ENCODE data around the gene NLRX1.
"Not testable (repeated sequence)": the region's sequence is repeated elsewhere in the genome, so short reads cannot be mapped to it uniquely, and the experiment has no call there.

DNA sequence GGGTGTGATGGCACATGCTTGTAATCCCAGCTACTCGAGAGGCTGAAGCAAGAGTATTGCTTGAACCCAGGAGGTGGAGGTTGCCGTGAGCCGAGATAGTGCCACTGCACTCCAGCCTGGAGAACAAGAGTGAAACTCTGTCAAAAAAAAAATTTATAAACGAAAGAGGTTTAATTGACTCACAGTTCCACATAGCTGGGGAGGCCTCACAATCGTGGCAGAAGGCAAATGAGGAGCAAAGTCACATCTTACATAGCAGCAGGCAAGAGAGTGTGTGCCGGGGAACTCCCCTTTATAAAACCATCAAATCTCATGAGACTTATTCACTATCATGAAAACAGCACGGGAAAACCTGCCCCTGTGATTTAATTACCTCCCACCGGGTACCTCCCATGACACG is 15.9 kb downstream of the NLRX1 start:
- TF ChIP-seq, protein P1, sequence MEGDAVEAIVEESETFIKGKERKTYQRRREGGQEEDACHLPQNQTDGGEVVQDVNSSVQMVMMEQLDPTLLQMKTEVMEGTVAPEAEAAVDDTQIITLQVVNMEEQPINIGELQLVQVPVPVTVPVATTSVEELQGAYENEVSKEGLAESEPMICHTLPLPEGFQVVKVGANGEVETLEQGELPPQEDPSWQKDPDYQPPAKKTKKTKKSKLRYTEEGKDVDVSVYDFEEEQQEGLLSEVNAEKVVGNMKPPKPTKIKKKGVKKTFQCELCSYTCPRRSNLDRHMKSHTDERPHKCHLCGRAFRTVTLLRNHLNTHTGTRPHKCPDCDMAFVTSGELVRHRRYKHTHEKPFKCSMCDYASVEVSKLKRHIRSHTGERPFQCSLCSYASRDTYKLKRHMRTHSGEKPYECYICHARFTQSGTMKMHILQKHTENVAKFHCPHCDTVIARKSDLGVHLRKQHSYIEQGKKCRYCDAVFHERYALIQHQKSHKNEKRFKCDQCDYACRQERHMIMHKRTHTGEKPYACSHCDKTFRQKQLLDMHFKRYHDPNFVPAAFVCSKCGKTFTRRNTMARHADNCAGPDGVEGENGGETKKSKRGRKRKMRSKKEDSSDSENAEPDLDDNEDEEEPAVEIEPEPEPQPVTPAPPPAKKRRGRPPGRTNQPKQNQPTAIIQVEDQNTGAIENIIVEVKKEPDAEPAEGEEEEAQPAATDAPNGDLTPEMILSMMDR (IDR thresholded peaks at IDR 0.05; ENCODE audit: low read depth, low read length, poor library complexity, severe bottlenecking) = not testable (repeated sequence)
- TF ChIP-seq EZH2phosphoT487 (IDR thresholded peaks at IDR 0.05; ENCODE audit: borderline replicate concordance, low read length) = not testable (repeated sequence)

Measured in DOHH2 (cell line).